Heart left ventricle (tissue), 16 donors: Measurements from ENCODE around the gene NLRC5. TPM values are rescaled to one million over a fixed set of nuclear protein-coding genes. Genes with fewer than 3 reads are reported as not detected.
A peak's percentile ranks its signal among the peaks of the same experiment; 100 is the strongest.

Experiments
- ATAC-seq, 4 donors: fragments of 200-7000 bp; cut with Tn5 transposase; one replicate each; pipeline ENCODE4 v1.9.1; 2020 to 2022; ENCODE audit warnings: moderate library complexity in 4 of 4, mild to moderate bottlenecking in 3 of 4, moderate number of reproducible peaks in 1 of 4
- DNase-seq, 5 donors: peaks; one replicate each; pipeline ENCODE4 v3.0.0-alpha.2; 2020
- H3K27ac ChIP-seq, 12 donors: fragments of 200-600 bp; sonication (generic) in 4 of 12; one replicate each; pipeline versions ENCODE4 v1.5.0 to v1.8.0; 2016 to 2022; ENCODE audit warnings: mild to moderate bottlenecking in 2 of 12
- H3K27me3 ChIP-seq, 9 donors: fragments of 200-600 bp; sonication (generic) in 2 of 9; one replicate each; pipeline versions ENCODE4 v1.5.1 to v1.8.0; 2016 to 2022; ENCODE audit warnings: mild to moderate bottlenecking in 3 of 9
- H3K36me3 ChIP-seq, 9 donors: fragments of 200-600 bp; sonication (generic) in 2 of 9; one replicate each; pipeline versions ENCODE4 v1.5.0 to v1.8.0; 2018 to 2022; ENCODE audit warnings: mild to moderate bottlenecking in 2 of 9
- H3K4me1 ChIP-seq, 12 donors: fragments of 200-600 bp; sonication (generic) in 4 of 12; one replicate each; pipeline versions ENCODE4 v1.5.0 to v1.8.0; 2016 to 2022; ENCODE audit warnings: mild to moderate bottlenecking in 3 of 12
- H3K4me3 ChIP-seq, 12 donors: fragments of 200-600 bp; sonication (generic) in 4 of 12; one replicate each; pipeline versions ENCODE4 v1.5.0 to v1.8.0; 2017 to 2022; ENCODE audit warnings: mild to moderate bottlenecking in 9 of 12, moderate library complexity in 4 of 12
- H3K9me3 ChIP-seq, 12 donors: fragments of 200-600 bp; sonication (generic) in 4 of 12; one replicate each; pipeline versions ENCODE4 v1.5.0 to v1.8.0; 2016 to 2022; ENCODE audit warnings: mild to moderate bottlenecking in 1 of 12
- POLR2A ChIP-seq, 2 donors: fragments of 450-650 bp; IDR thresholded peaks; one replicate each; pipeline ENCODE4 v1.6.1; 2017; ENCODE audit warnings: antibody characterized with exemption in 2 of 2, mild to moderate bottlenecking in 2 of 2, moderate library complexity in 2 of 2
- WGBS, 4 donors: extraction: QIAGEN DNeasy Blood & Tissue Kit in 2 of 4; methylation state at CpG; one replicate each; pipeline versions ENCODE4 v1.1.5 to v1.1.7; 2013 to 2018; 5-methylcytosine and 5-hydroxymethylcytosine counted together
- intact Hi-C, 10 donors: fragments of 100-400 bp; cut with DNase I; formaldehyde crosslinking; loops; one replicate each; pipeline versions ENCODE4 v1.11.1 to v1.14.2; 2022
- polyA plus RNA-seq, 2 donors: library from polyadenylated mRNA; stranded (reverse); fragments of 200-250 nt; gene quantifications; one replicate each; pipeline ENCODE4 v1.2.3, GENCODE V29; 2013
- total RNA-seq, 9 donors: library from RNA; depleted of rRNA in 2 of 9; stranded (reverse); fragments of >200 nt in 2 of 9; fragmentation: NEBNext Ultra II Directional in 3 of 9; extraction: Animal tissue kit (Norgen Biotek cat#: 25700) in 3 of 9; gene quantifications; one replicate each; pipeline versions ENCODE4 v1.1.0 to v1.2.4, GENCODE V29; 2016 to 2023
- TF ChIP-seq, protein P1 (sequence below), 12 donors: fragments of 200-600 bp; sonication (generic) in 4 of 12; IDR thresholded peaks; one replicate each; pipeline versions ENCODE4 v1.5.0 to v1.8.0; 2018 to 2022; ENCODE audit warnings: antibody characterized with exemption in 12 of 12, mild to moderate bottlenecking in 5 of 12
- donor health status: ischemic (EF 13 %, LVEDD 7.1; RV severe dilation, severe dysfunction).
- donor health status: healthy with polysubstance abuse.
- donor health status: DM: no; HTN: yes; CAD: no.
- donor health status: DM: no; HTN: no; CAD: no.
- donor health status: ischemic (EF 25% LVEDD 6.9; RV normal size, moderate dysfunction).
- donor health status: ischemic (EF 25% LVEDD 5.7; RV mildly dilated, moderate dysfunction).
- donor health status: healthy.
- donor health status: DM: yes; HTN: yes; CAD: no.
- donor health status: ischemic (EF 35%, LVEDD 5.7; RV mildly dilated, moderate dysfunction).
- donor health status: nonischemic (EF 11% LVEDD 7.7; RV severe dilation, severe dysfunction).
- donor health status: DM: yes; HTN: yes; CAD: no.
- donor health status: PGD.
- donor health status: ischemic (EF 29% LVEDD 5.4; RV normal size, mild dysfunction).
- donor health status: nonischemic (EF 23%, LVEDD 6.1; RV moderate dilation, normal function).

The NLRC5 gene
- total and polyA plus RNA-seq, 11 donors = 5.8 to 98.6 (median 9.9) TPM

DNA sequence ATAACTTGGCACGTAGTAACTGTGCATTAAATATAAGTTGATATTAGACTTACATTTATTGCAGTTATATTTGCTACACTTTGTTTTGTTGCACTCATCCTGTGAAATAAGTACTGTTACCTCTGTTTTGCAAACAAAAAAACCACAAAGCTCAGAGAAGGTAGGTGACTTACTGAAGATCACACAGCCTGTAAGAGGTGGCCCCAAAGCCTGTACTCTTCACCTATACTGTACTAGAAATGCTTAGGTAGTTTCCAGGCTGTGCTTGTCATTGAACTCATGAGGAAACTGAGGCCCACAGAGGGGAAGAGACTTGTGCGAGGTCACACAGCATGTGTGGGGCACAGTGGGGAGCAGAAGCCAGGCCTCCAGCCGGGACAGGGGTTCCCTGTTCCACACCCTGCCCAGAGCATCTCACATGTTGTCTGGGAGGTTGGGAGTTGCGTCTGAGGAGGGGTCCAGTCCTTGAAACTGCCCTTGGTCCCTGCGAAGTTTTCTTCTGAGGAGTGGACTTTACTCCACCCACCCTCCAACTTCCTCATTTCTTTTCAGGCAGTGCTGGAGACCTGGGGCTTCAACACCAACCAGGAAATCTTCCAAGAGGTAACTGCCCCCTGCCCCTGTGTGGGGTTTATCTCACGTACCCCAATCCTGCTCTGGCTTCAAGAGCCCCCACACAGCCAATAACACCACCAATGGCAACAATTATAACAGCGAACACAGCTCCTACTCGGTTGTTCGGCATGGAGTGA lies 14.6 kb upstream of the NLRC5 start:
- intact Hi-C loops = loop anchor here in 1 of 10 donors (5.0 kb wide), 1 partner anchor 63 kb away; no protein-coding TSS in a partner anchor
- H3K27ac ChIP-seq = no peak overlapping the region
- 87 to 91% (median 88%) methylated on average over 8 to 9 of the region's 9 CpGs for WGBS, 4 donors
- no peaks in the 10 kb centered on the region for H3K9me3 ChIP-seq
- H3K36me3 ChIP-seq = no peaks in the 10 kb centered on the region
- H3K4me1 ChIP-seq = peaks cover 0 to 43% (median 0%) of the 10 kb centered on the region in 12 donors
- TF ChIP-seq POLR2A (IDR thresholded peaks at IDR 0.05) = no peak
- TF ChIP-seq, protein P1, sequence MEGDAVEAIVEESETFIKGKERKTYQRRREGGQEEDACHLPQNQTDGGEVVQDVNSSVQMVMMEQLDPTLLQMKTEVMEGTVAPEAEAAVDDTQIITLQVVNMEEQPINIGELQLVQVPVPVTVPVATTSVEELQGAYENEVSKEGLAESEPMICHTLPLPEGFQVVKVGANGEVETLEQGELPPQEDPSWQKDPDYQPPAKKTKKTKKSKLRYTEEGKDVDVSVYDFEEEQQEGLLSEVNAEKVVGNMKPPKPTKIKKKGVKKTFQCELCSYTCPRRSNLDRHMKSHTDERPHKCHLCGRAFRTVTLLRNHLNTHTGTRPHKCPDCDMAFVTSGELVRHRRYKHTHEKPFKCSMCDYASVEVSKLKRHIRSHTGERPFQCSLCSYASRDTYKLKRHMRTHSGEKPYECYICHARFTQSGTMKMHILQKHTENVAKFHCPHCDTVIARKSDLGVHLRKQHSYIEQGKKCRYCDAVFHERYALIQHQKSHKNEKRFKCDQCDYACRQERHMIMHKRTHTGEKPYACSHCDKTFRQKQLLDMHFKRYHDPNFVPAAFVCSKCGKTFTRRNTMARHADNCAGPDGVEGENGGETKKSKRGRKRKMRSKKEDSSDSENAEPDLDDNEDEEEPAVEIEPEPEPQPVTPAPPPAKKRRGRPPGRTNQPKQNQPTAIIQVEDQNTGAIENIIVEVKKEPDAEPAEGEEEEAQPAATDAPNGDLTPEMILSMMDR (IDR thresholded peaks at IDR 0.05) = no peak
- no peak overlapping the region for H3K4me3 ChIP-seq
- ATAC-seq (no peak), DNase-seq (no peak)
- H3K27me3 ChIP-seq = no peaks in the 10 kb centered on the region

DNA sequence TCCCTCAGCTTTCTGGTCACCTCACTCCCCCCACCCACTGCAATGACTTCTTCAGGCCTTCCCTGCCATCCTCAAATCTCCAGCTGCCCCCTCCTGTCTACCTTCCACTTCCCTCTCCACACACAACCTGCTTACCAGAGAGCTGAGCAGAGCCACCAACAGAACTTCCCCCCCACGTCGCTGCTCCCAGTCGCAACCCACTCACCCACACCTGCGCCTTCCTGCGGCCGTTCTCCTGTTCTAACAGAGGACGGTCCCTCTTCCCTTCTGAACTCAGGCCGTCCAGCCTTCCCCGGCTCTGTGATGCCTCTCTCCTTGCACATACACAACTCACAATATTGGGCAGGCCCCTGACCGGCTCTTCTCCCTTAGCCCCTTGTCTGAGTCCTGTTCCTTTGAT lies 13.6 kb upstream of the NLRC5 start:
- no peaks in the 10 kb centered on the region for H3K36me3 ChIP-seq
- no peak overlapping the region for H3K27ac ChIP-seq
- no peak overlapping the region for H3K4me3 ChIP-seq
- ATAC-seq = no peak
- TF ChIP-seq POLR2A (IDR thresholded peaks at IDR 0.05) = no peak
- TF ChIP-seq, protein P1 (IDR thresholded peaks at IDR 0.05) = no peak
- 89 to 94% (median 93%) methylated on average over 10 of the region's 10 CpGs for WGBS, 4 donors
- H3K4me1 ChIP-seq = peaks cover 0 to 53% (median 0%) of the 10 kb centered on the region in 12 donors
- H3K27me3 ChIP-seq = no peaks in the 10 kb centered on the region
- peak in 1 of 5 donors; percentile 5 for DNase-seq
- intact Hi-C loops = no loop called here
- H3K9me3 ChIP-seq = no peaks in the 10 kb centered on the region

- H3K9me3 ChIP-seq = no peaks in the 10 kb centered on the region
- no peaks in the 10 kb centered on the region for H3K27me3 ChIP-seq
- ATAC-seq (no peak), DNase-seq (no peak)
- H3K36me3 ChIP-seq = peaks cover 0 to 3% (median 0%) of the 10 kb centered on the region in 9 donors
- H3K4me1 ChIP-seq = peaks cover 0 to 59% (median 0%) of the 10 kb centered on the region in 12 donors
- 78 to 92% (median 83%) methylated on average over 6 of the region's 6 CpGs for WGBS, 4 donors
- H3K27ac ChIP-seq = no peak overlapping the region
- intact Hi-C loops = no loop called here
- no peak overlapping the region for H3K4me3 ChIP-seq
- no peak for TF ChIP-seq POLR2A (IDR thresholded peaks at IDR 0.05)
- TF ChIP-seq, protein P1 (IDR thresholded peaks at IDR 0.05) = no peak
Observed at GRCh38 chr16:56977216-56977615, 12.1 kb upstream of the NLRC5 start.

DNA sequence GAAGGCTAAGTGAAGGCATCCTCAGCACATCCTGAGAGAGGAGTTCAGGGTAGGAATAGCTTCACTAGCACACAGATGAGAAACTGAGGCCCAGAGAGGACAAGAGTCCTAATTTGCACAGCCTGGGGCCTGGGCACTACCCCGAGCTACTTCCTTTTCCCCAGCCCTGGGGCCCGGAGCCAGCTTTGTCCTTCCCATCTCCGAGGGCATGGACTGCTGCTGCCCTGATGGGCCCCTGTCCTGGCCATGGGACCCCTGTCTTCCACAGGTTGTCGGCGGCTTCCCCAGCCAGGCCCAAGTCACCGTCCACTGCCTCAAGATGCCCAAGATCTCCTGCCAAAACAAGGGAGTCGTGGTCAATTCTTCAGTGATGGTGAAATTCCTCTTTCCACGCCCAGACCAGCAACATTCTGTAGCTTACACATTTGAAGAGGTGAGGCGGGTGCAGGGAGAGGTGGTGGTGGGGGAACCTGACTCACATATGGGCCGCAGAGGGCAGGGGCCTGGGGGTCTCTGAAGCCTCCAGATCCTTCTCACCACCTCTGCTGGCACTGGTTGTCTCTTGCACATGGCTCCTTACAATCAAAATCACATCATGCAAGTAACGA lies 11.4 kb upstream of the NLRC5 start:
- no peak overlapping the region for H3K27ac ChIP-seq
- no peaks in the 10 kb centered on the region for H3K9me3 ChIP-seq
- intact Hi-C loops = no loop called here
- no peak overlapping the region for H3K4me3 ChIP-seq
- TF ChIP-seq, protein P1 (IDR thresholded peaks at IDR 0.05) = no peak
- no peak for TF ChIP-seq POLR2A (IDR thresholded peaks at IDR 0.05)
- WGBS, 4 donors = 91 to 95% (median 92%) methylated on average over 11 of the region's 11 CpGs
- no peaks in the 10 kb centered on the region for H3K27me3 ChIP-seq
- H3K4me1 ChIP-seq = peaks cover 0 to 55% (median 0%) of the 10 kb centered on the region in 12 donors
- no peak for DNase-seq
- peaks cover 0 to 11% (median 0%) of the 10 kb centered on the region in 9 donors for H3K36me3 ChIP-seq
- peak in 1 of 4 donors; percentile 47 for ATAC-seq
